Measurements from ENCODE around the gene PSTPIP1. TPM values are rescaled to one million over a fixed set of nuclear protein-coding genes. Genes with fewer than 3 reads are reported as not detected.

PSTPIP1 gene
- total RNA-seq, 2 experiments from 2014 or later = 113 to 121 TPM

GRCh38 chr15:76972389-76973361, 22.3 kb upstream of the PSTPIP1 start:
- ChIA-PET POLR2A (interaction anchor here (0.7 to 2.6 kb wide), 6 partner anchors 8 to 50 kb away, joined by 3 to 14 read pairs (median 5); no protein-coding TSS in a partner anchor), CTCF (interaction anchor here (0.7 to 7.7 kb wide), 44 partner anchors 9 to 571 kb away, joined by 3 to 105 read pairs (median 8); partner anchors contain the start of gene PSTPIP1)
- no peak overlapping the region for H3K27ac Mint-ChIP-seq
- no peak for TF ChIP-seq CTCF (IDR thresholded peaks at IDR 0.05)
- ATAC-seq = peak; percentile 10
- intact Hi-C loops (cut with micrococcal nuclease) = loop anchor here (5.0 kb wide), 1 partner anchor 40 kb away; no protein-coding TSS in a partner anchor
- H3K27me3 Mint-ChIP-seq = no peaks in the 10 kb centered on the region
- DNase-seq = no peak
- no peaks in the 10 kb centered on the region for H3K36me3 Mint-ChIP-seq (ENCODE audit: low read depth)
- H3K4me3 Mint-ChIP-seq = no peak overlapping the region
- H3K9me3 Mint-ChIP-seq = peaks cover under 1% of the 10 kb centered on the region
- peaks cover 21% of the 10 kb centered on the region for H3K4me1 Mint-ChIP-seq (ENCODE audit: low read depth)

GRCh38 chr15:76973362-76973743, 21.6 kb upstream of the PSTPIP1 start:
- Mint-ChIP-seq H3K27me3 (no peaks in the 10 kb centered on the region), H3K4me1 (ENCODE audit: low read depth) (peaks cover 24% of the 10 kb centered on the region), H3K36me3 (ENCODE audit: low read depth) (no peaks in the 10 kb centered on the region), H3K4me3 (no peak overlapping the region), H3K9me3 (peaks cover 2% of the 10 kb centered on the region), H3K27ac (peak overlapping the region; percentile 36)
- DNase-seq (peak; percentile 86), ATAC-seq (peak; percentile 82)
- CTCF ChIA-PET = interaction anchor here (0.6 to 7.7 kb wide), 56 partner anchors 10 to 570 kb away, joined by 3 to 105 read pairs (median 5); partner anchors contain the start of genes PSTPIP1 and TSPAN3
- POLR2A ChIA-PET = interaction anchor here (0.7 to 2.6 kb wide), 7 partner anchors 9 to 49 kb away, joined by 3 to 14 read pairs (median 4); no protein-coding TSS in a partner anchor
- intact Hi-C loops (cut with micrococcal nuclease) = loop anchor here (5.0 kb wide), 1 partner anchor 39 kb away; no protein-coding TSS in a partner anchor
- TF ChIP-seq CTCF (IDR thresholded peaks at IDR 0.05) = peak; percentile 90

- peaks cover 24% of the 10 kb centered on the region for H3K4me1 Mint-ChIP-seq (ENCODE audit: low read depth)
- ChIA-PET CTCF (interaction anchor here (0.6 to 7.7 kb wide), 55 partner anchors 10 to 569 kb away, joined by 3 to 105 read pairs (median 5); partner anchors contain the start of genes PSTPIP1 and TSPAN3), POLR2A (interaction anchor here (0.7 to 2.6 kb wide), 13 partner anchors 9 to 206 kb away, joined by 3 to 14 read pairs (median 4); no protein-coding TSS in a partner anchor)
- TF ChIP-seq CTCF (IDR thresholded peaks at IDR 0.05) = no peak
- peak; percentile 28 for ATAC-seq
- intact Hi-C loops (cut with micrococcal nuclease) = loop anchor here (5.0 kb wide), 1 partner anchor 38 kb away; no protein-coding TSS in a partner anchor
- H3K27me3 Mint-ChIP-seq = no peaks in the 10 kb centered on the region
- peak overlapping the region; percentile 36 for H3K27ac Mint-ChIP-seq
- H3K36me3 Mint-ChIP-seq (ENCODE audit: low read depth) = no peaks in the 10 kb centered on the region
- peaks cover 2% of the 10 kb centered on the region for H3K9me3 Mint-ChIP-seq
- no peak overlapping the region for H3K4me3 Mint-ChIP-seq
- no peak for DNase-seq
Observed at GRCh38 chr15:76973906-76974305, 21.0 kb upstream of the PSTPIP1 start.

- H3K27ac Mint-ChIP-seq = no peak overlapping the region
- H3K36me3 Mint-ChIP-seq (ENCODE audit: low read depth) = no peaks in the 10 kb centered on the region
- CTCF ChIA-PET = interaction anchor here (0.8 to 7.7 kb wide), 29 partner anchors 9 to 569 kb away, joined by 3 to 105 read pairs (median 13); partner anchors contain the start of gene PSTPIP1
- intact Hi-C loops (cut with micrococcal nuclease) = loop anchor here (5.0 kb wide), 1 partner anchor 38 kb away; no protein-coding TSS in a partner anchor
- peaks cover 2% of the 10 kb centered on the region for H3K9me3 Mint-ChIP-seq
- DNase-seq (no peak), ATAC-seq (no peak)
- no peak for TF ChIP-seq CTCF (IDR thresholded peaks at IDR 0.05)
- POLR2A ChIA-PET = interaction anchor here (0.7 to 2.4 kb wide), 8 partner anchors 10 to 206 kb away, joined by 3 to 14 read pairs (median 4); no protein-coding TSS in a partner anchor
- H3K4me1 Mint-ChIP-seq (ENCODE audit: low read depth) = peaks cover 24% of the 10 kb centered on the region
- no peaks in the 10 kb centered on the region for H3K27me3 Mint-ChIP-seq
- no peak overlapping the region for H3K4me3 Mint-ChIP-seq
Observed at GRCh38 chr15:76974456-76975036, 20.4 kb upstream of the PSTPIP1 start.
